CD4-positive, alpha-beta memory T cell (primary cell): Measurements from ENCODE around the gene HDLBP. TPM values are rescaled to one million over a fixed set of nuclear protein-coding genes. Genes with fewer than 3 reads are reported as not detected.

Experiments used
- CTCF ChIA-PET: fragments of 350-600 bp; sonication (Branson Sonifier 250); formaldehyde crosslinking; loops from one replicate; lab custom pipeline; 2021; ENCODE audit warnings: inconsistent platforms; ENCODE audit not compliant: partially characterized antibody; lab: Charles Lee
- POLR2A ChIA-PET: fragments of 350-600 bp; sonication (Branson Sonifier 250); formaldehyde crosslinking; loops from one replicate; lab custom pipeline; 2021; ENCODE audit not compliant: partially characterized antibody; lab: Charles Lee
- DNase-seq, 5 donors: peaks; one replicate each; pipeline versions ENCODE4 v3.0.0 to v3.0.0-alpha.2; 2020 to 2022; ENCODE audit warnings: mixed read lengths in 1 of 5
- H3K27ac ChIP-seq: one replicate; pipeline ENCODE4 v1.7.0; 2013; ENCODE audit warnings: low read depth, low read length
- H3K27me3 ChIP-seq: 2 replicates; pipeline ENCODE4 v1.7.0; 2013; ENCODE audit warnings: mild to moderate bottlenecking, low read length, moderate library complexity; ENCODE audit not compliant: insufficient read depth
- H3K36me3 ChIP-seq: 2 replicates; pipeline ENCODE4 v1.7.0; 2013; ENCODE audit warnings: mild to moderate bottlenecking, low read length, moderate library complexity; ENCODE audit not compliant: insufficient read depth
- H3K4me1 ChIP-seq: 2 replicates; pipeline ENCODE4 v1.7.0; 2013; ENCODE audit warnings: mild to moderate bottlenecking, low read length, moderate library complexity; ENCODE audit not compliant: insufficient read depth
- H3K4me3 ChIP-seq, 2 donors: one replicate each; pipeline ENCODE4 v1.7.0; 2013; ENCODE audit warnings: low read length in 2 of 2, mild to moderate bottlenecking in 1 of 2
- H3K9me3 ChIP-seq, 2 donors: one replicate each; pipeline ENCODE4 v1.7.0; 2013; ENCODE audit warnings: low read length in 2 of 2, control low read depth in 1 of 2; ENCODE audit not compliant: control insufficient read depth in 1 of 2
- H3K27ac Mint-ChIP-seq, 7 donors: one replicate each; pipeline ENCODE4 v1.8.0; 2020 to 2021; ENCODE audit warnings: mixed read lengths in 7 of 7, mild to moderate bottlenecking in 6 of 7, inconsistent platforms in 3 of 7, moderate library complexity in 3 of 7
- H3K27me3 Mint-ChIP-seq, 2 donors: one replicate each; pipeline ENCODE4 v1.8.0; 2020 to 2021; ENCODE audit warnings: mixed read lengths in 2 of 2
- H3K36me3 Mint-ChIP-seq, 2 donors: one replicate each; pipeline ENCODE4 v1.8.0; 2020 to 2021; ENCODE audit warnings: mixed read lengths in 2 of 2, inconsistent platforms in 1 of 2, mild to moderate bottlenecking in 1 of 2
- H3K4me1 Mint-ChIP-seq, 4 donors: one replicate each; pipeline ENCODE4 v1.8.0; 2020 to 2021; ENCODE audit warnings: mixed read lengths in 4 of 4, mild to moderate bottlenecking in 1 of 4
- H3K4me3 Mint-ChIP-seq, 8 donors: one replicate each; pipeline ENCODE4 v1.8.0; 2020 to 2021; ENCODE audit warnings: mixed read lengths in 8 of 8, mild to moderate bottlenecking in 7 of 8, moderate library complexity in 6 of 8, inconsistent platforms in 3 of 8
- H3K9me3 Mint-ChIP-seq, 8 donors: one replicate each; pipeline ENCODE4 v1.8.0; 2020 to 2021; ENCODE audit warnings: mixed read lengths in 8 of 8, mild to moderate bottlenecking in 5 of 8, inconsistent platforms in 3 of 8, moderate library complexity in 1 of 8
- intact Hi-C: fragments of 100-400 bp; cut with micrococcal nuclease; formaldehyde crosslinking; loops from one replicate; pipeline ENCODE4 v1.15.1; 2023
- polyA plus RNA-seq, 2 donors: library from polyadenylated mRNA; unstranded; fragments of 300-500 nt; fragmentation: Illumina TruSeq; gene quantifications; one replicate each; pipeline ENCODE4 v1.2.3, GENCODE V29; 2021
- total RNA-seq, 2 experiments: library from RNA; stranded (reverse); gene quantifications; one replicate each; pipeline ENCODE4 v1.2.3, GENCODE V29; 2021

Gene HDLBP
- total and polyA plus RNA-seq, 4 experiments from 2014 or later, result 24.7 to 183 (median 124) TPM

- H3K4me1 ChIP-seq, result no peaks in the 10 kb centered on the region
- H3K4me3 ChIP-seq, result no peak overlapping the region
- ChIA-PET CTCF (no interaction called here), POLR2A (interaction anchor here (1.1 kb wide), 1 partner anchor 8 kb away, joined by 3 read pairs; no protein-coding TSS in a partner anchor)
- peak overlapping the region in 2 of 7 donors; percentile 45 to 72 for H3K27ac Mint-ChIP-seq
- no peak for DNase-seq
- H3K36me3 ChIP-seq, result peaks cover 13% of the 10 kb centered on the region
- no peaks in the 10 kb centered on the region for H3K9me3 ChIP-seq
- intact Hi-C loops, result no loop called here
- no peak overlapping the region for H3K4me3 Mint-ChIP-seq
- H3K4me1 Mint-ChIP-seq, result peaks cover 0 to 13% (median under 1%) of the 10 kb centered on the region in 4 donors
- H3K9me3 Mint-ChIP-seq, result peaks cover 0 to 2% (median 0%) of the 10 kb centered on the region in 8 donors
- H3K36me3 Mint-ChIP-seq, result peaks cover 20 to 21% of the 10 kb centered on the region in 2 donors
- H3K27me3 Mint-ChIP-seq, result no peaks in the 10 kb centered on the region
- H3K27ac ChIP-seq, result no peak overlapping the region
- H3K27me3 ChIP-seq, result no peaks in the 10 kb centered on the region
Measured at GRCh38 chr2:241224851-241225438, 90.5 kb downstream of the HDLBP start.

- H3K27me3 Mint-ChIP-seq, result no peaks in the 10 kb centered on the region
- Histone ChIP-seq H3K4me3 (no peak overlapping the region), H3K4me1 (peaks cover 2% of the 10 kb centered on the region), H3K27me3 (no peaks in the 10 kb centered on the region), H3K27ac (no peak overlapping the region), H3K36me3 (peaks cover 9% of the 10 kb centered on the region), H3K9me3 (no peaks in the 10 kb centered on the region)
- H3K4me1 Mint-ChIP-seq, result peaks cover 0 to 14% (median 2%) of the 10 kb centered on the region in 4 donors
- ChIA-PET CTCF (no interaction called here), POLR2A (no interaction called here)
- H3K4me3 Mint-ChIP-seq, result no peak overlapping the region
- intact Hi-C loops, result no loop called here
- no peak for DNase-seq
- H3K36me3 Mint-ChIP-seq, result peaks cover 16 to 19% of the 10 kb centered on the region in 2 donors
- H3K27ac Mint-ChIP-seq, result peak overlapping the region in 2 of 7 donors; percentile 45 to 72
- H3K9me3 Mint-ChIP-seq, result peaks cover 0 to 2% (median 0%) of the 10 kb centered on the region in 8 donors
Measured at GRCh38 chr2:241224018-241224850, 91.2 kb downstream of the HDLBP start.

GRCh38 chr2:241223211-241224017, 92.1 kb downstream of the HDLBP start:
- peaks cover 7 to 22% (median 9%) of the 10 kb centered on the region in 4 donors for H3K4me1 Mint-ChIP-seq
- no peak for DNase-seq
- Histone ChIP-seq H3K9me3 (no peaks in the 10 kb centered on the region), H3K36me3 (peaks cover under 1% of the 10 kb centered on the region), H3K27ac (no peak overlapping the region), H3K4me1 (peaks cover 10% of the 10 kb centered on the region), H3K27me3 (no peaks in the 10 kb centered on the region), H3K4me3 (no peak overlapping the region)
- no peaks in the 10 kb centered on the region for H3K27me3 Mint-ChIP-seq
- no peak overlapping the region for H3K4me3 Mint-ChIP-seq
- peaks cover 12 to 17% of the 10 kb centered on the region in 2 donors for H3K36me3 Mint-ChIP-seq
- ChIA-PET CTCF (no interaction called here), POLR2A (no interaction called here)
- peak overlapping the region in 1 of 7 donors; percentile 66 for H3K27ac Mint-ChIP-seq
- H3K9me3 Mint-ChIP-seq, result peaks cover 0 to 2% (median 0%) of the 10 kb centered on the region in 8 donors
- intact Hi-C loops, result no loop called here

- no peak overlapping the region for H3K27ac ChIP-seq
- Mint-ChIP-seq H3K27me3 (no peaks in the 10 kb centered on the region), H3K36me3 (peaks cover 0 to 3% of the 10 kb centered on the region in 2 donors), H3K4me3 (peak overlapping the region in 1 of 8 donors; percentile 23), H3K4me1 (peaks cover 10 to 24% (median 13%) of the 10 kb centered on the region in 4 donors), H3K27ac (no peak overlapping the region), H3K9me3 (peaks cover 0 to 2% (median 0%) of the 10 kb centered on the region in 8 donors)
- POLR2A ChIA-PET, result no interaction called here
- no peak for DNase-seq
- intact Hi-C loops, result loop anchor here (5.0 kb wide), 1 partner anchor 97 kb away; the partner anchor contains the start of genes HDLBP and SEPTIN2
- CTCF ChIA-PET, result no interaction called here
- H3K4me3 ChIP-seq, result no peak overlapping the region
- H3K27me3 ChIP-seq, result no peaks in the 10 kb centered on the region
- no peaks in the 10 kb centered on the region for H3K9me3 ChIP-seq
- H3K36me3 ChIP-seq, result no peaks in the 10 kb centered on the region
- H3K4me1 ChIP-seq, result peaks cover 10% of the 10 kb centered on the region
Measured at GRCh38 chr2:241219856-241220356, 95.6 kb downstream of the HDLBP start.

GRCh38 chr2:241219030-241219382, 96.5 kb downstream of the HDLBP start:
- Mint-ChIP-seq H3K36me3 (peaks cover 0 to 3% of the 10 kb centered on the region in 2 donors), H3K4me3 (peak overlapping the region; percentile 83 to 97 (median 90)), H3K9me3 (no peaks in the 10 kb centered on the region), H3K4me1 (peaks cover 10 to 19% (median 13%) of the 10 kb centered on the region in 4 donors), H3K27me3 (no peaks in the 10 kb centered on the region), H3K27ac (peak overlapping the region in 5 of 7 donors; percentile 34 to 87 (median 56))
- Histone ChIP-seq H3K4me1 (peaks cover 10% of the 10 kb centered on the region), H3K27ac (no peak overlapping the region), H3K4me3 (peak overlapping the region; percentile 27 to 36), H3K36me3 (no peaks in the 10 kb centered on the region), H3K27me3 (no peaks in the 10 kb centered on the region), H3K9me3 (no peaks in the 10 kb centered on the region)
- POLR2A ChIA-PET, result interaction anchor here (0.9 to 1.4 kb wide), 3 partner anchors 109 to 123 kb away, joined by 3 read pairs; no protein-coding TSS in a partner anchor
- intact Hi-C loops, result loop anchor here (5.0 kb wide), 1 partner anchor 98 kb away; the partner anchor contains the start of genes HDLBP and SEPTIN2
- DNase-seq, result no peak
- CTCF ChIA-PET, result interaction anchor here (1.1 kb wide), 1 partner anchor 9 kb away, joined by 6 read pairs; no protein-coding TSS in a partner anchor

GRCh38 chr2:241218131-241219029, 97.1 kb downstream of the HDLBP start:
- H3K27ac ChIP-seq, result no peak overlapping the region
- intact Hi-C loops, result loop anchor here (5.0 kb wide), 1 partner anchor 99 kb away; the partner anchor contains the start of genes HDLBP and SEPTIN2
- H3K9me3 ChIP-seq, result no peaks in the 10 kb centered on the region
- no peaks in the 10 kb centered on the region for H3K27me3 Mint-ChIP-seq
- H3K4me3 ChIP-seq, result peak overlapping the region; percentile 27 to 36
- POLR2A ChIA-PET, result interaction anchor here (0.8 to 1.4 kb wide), 4 partner anchors 69 to 123 kb away, joined by 3 read pairs; partner anchors contain the start of gene PASK
- peaks cover 10 to 19% (median 13%) of the 10 kb centered on the region in 4 donors for H3K4me1 Mint-ChIP-seq
- H3K4me1 ChIP-seq, result peaks cover 10% of the 10 kb centered on the region
- H3K9me3 Mint-ChIP-seq, result no peaks in the 10 kb centered on the region
- H3K36me3 Mint-ChIP-seq, result peaks cover 0 to 3% of the 10 kb centered on the region in 2 donors
- H3K4me3 Mint-ChIP-seq, result peak overlapping the region; percentile 83 to 97 (median 90)
- CTCF ChIA-PET, result interaction anchor here (1.1 kb wide), 1 partner anchor 9 kb away, joined by 6 read pairs; no protein-coding TSS in a partner anchor
- H3K27ac Mint-ChIP-seq, result peak overlapping the region; percentile 61 to 91 (median 79)
- H3K27me3 ChIP-seq, result no peaks in the 10 kb centered on the region
- H3K36me3 ChIP-seq, result no peaks in the 10 kb centered on the region
- DNase-seq, result peak; percentile 36 to 58 (median 51)
